RKO (cell line): ENCODE data around the gene ARFGAP1.

Experiments
- DNase-seq: peaks from one replicate; pipeline ENCODE4 v3.0.0-alpha.2; 2016; ENCODE audit warnings: low spot score

ARFGAP1 gene

GRCh38 chr20:63321148-63321831 is 48.7 kb downstream of the ARFGAP1 start:
- DNase-seq: no peak

GRCh38 chr20:63322146-63322932 is 49.7 kb downstream of the ARFGAP1 start:
- no peak for DNase-seq

- no peak for DNase-seq
Measured at GRCh38 chr20:63322933-63323273, 50.3 kb downstream of the ARFGAP1 start.

GRCh38 chr20:63323357-63323981 is 50.9 kb downstream of the ARFGAP1 start:
- no peak for DNase-seq

GRCh38 chr20:63325021-63325471 is 52.4 kb downstream of the ARFGAP1 start:
- no peak for DNase-seq

- no peak for DNase-seq
Measured at GRCh38 chr20:63325554-63326313, 53.1 kb downstream of the ARFGAP1 start.

- DNase-seq: peak; percentile 24
Measured at GRCh38 chr20:63326314-63327230, 54.0 kb downstream of the ARFGAP1 start.

GRCh38 chr20:63327231-63327745 is 54.7 kb downstream of the ARFGAP1 start:
- no peak for DNase-seq

- no peak for DNase-seq
Measured at GRCh38 chr20:63328026-63328700, 55.5 kb downstream of the ARFGAP1 start.

- DNase-seq: no peak
Measured at GRCh38 chr20:63328718-63329275, 56.2 kb downstream of the ARFGAP1 start.

- DNase-seq: no peak
Measured at GRCh38 chr20:63329331-63330083, 56.9 kb downstream of the ARFGAP1 start.

- no peak for DNase-seq
Measured at GRCh38 chr20:63330084-63330760, 57.6 kb downstream of the ARFGAP1 start.

GRCh38 chr20:63330940-63331339 is 58.3 kb downstream of the ARFGAP1 start:
- no peak for DNase-seq

- DNase-seq: no peak
Measured at GRCh38 chr20:63331741-63332400, 59.3 kb downstream of the ARFGAP1 start.

- no peak for DNase-seq
Measured at GRCh38 chr20:63332488-63333240, 60.1 kb downstream of the ARFGAP1 start.

- DNase-seq: no peak
Measured at GRCh38 chr20:63333241-63333836, 60.7 kb downstream of the ARFGAP1 start.

GRCh38 chr20:63334356-63334755 is 61.7 kb downstream of the ARFGAP1 start:
- DNase-seq: no peak
